Cerebellar cortex (tissue), 1 donor: ENCODE data around the gene SIPA1L2.

Experiments
- DNase-seq: peaks from one replicate; pipeline ENCODE4 v3.0.0-alpha.2; 2015; ENCODE audit warnings: low spot score

The SIPA1L2 gene

DNA sequence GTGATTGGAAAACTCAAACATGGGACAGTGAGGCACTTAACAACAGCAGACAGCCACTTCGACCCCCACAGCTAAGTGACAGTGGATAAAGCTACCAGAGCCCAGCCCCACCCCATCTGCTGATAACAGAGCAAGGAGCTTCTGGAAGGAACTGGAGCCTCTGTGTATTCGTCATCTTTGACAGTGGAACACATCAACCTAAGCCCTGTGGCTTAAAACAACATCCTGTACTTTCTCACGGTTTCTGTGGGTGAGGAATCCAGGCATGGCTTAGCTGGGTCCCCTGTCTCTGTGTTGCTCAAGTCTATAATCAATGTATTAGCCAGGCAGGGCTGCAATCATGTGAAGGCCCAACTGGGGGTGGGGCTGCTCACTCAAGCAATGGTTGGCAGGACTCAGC is 18.4 kb upstream of the SIPA1L2 start:
- DNase-seq: no peak

DNA sequence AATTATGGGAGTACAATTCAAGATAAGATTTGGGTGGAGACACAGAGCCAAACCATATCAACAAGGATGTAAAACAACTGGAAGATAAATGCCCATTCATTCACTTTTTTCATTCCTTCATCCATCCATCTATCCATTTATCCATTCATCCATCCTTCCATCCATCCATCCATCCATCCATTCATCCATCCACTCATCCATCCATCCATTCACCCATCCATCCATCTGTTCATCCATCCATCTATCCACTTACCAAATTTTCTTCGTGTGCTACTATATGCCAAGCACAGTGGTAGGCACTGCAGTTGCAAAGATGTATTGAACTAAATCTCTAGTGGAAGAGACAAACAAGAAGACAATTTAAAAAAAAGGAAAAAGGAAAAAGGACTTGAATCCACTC is 14.3 kb upstream of the SIPA1L2 start:
- DNase-seq: no peak

DNA sequence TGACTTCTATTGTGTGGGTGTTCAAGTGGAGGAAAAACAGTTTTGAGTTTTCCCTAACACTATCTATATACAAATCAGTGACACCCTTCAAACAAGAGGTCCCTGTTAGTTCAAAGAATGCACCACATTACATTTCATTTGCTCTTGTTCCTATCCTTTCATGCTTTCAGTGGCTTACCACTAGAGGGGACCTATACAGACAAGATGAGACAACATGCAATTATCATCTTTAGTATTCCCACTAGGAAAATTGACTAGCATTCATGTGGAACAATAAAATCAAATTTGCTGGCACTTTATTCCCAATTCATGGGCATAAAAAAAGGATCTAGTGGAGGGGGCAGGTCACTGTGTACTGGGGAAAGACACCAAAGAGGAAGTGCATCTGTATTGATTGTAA is 13.3 kb upstream of the SIPA1L2 start:
- no peak for DNase-seq

DNA sequence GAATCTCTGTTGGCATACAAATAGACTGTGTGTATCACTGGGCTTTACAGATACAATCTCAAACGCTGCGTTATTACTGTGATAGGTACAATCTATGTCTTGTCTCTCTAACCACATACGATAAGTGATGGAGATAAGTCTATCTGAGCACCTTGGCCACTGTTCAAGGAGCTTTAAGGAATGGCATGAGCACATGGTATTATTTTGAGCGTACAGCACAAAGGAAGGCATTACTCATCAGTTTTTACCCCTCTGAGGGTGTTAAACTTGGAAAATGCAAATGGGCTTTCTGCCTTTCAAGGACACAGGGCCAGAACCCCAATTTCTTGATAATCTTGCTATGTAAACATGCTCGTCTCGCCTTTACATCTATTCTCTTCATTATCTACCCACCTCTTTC is 11.6 kb upstream of the SIPA1L2 start:
- no peak for DNase-seq

DNA sequence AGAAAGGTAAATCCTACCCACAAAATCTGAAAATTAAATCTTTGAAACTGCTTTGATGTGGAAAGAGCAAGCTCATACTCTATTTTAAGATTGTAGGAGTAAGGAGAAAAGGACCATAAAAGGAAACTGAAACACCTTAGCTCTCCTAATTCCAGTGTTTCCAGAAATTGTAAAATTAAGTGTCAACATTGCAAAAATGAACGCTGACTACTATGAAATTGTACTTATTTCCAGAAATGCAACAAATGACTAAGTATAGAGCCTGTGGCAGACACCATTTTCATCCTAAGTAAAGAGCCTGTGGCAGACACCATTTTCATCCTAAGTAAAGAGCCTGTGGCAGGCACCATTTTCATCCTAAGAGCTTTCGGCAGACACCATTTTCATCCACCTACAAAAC is 6.9 kb upstream of the SIPA1L2 start:
- no peak for DNase-seq

DNA sequence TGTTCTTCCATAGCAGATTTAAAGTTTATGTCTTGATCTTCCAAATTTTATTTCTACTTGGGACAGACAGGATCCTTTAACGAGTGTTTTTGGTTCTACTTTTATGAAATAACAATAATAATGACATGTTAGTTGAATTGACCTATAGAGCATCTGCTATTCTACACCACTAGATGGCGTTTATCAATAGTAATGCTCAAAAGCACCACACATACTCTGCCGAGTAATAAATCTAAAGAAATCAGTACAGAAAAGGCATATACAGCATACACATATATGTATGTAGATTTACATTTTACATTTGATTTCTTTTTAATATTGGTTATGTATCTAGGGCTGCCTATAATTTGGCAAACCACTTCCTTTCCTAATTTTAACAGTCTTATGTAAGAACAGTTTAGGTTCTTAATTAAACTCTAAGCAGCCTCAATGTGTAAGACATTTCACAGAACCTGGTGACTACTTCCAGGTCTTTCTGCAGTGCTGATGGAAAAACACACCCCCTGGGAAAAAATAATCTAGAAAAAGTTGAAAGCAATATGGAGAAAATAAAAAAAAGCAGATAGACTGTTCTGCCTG is 5.9 kb upstream of the SIPA1L2 start:
- peak; percentile 60 for DNase-seq

DNA sequence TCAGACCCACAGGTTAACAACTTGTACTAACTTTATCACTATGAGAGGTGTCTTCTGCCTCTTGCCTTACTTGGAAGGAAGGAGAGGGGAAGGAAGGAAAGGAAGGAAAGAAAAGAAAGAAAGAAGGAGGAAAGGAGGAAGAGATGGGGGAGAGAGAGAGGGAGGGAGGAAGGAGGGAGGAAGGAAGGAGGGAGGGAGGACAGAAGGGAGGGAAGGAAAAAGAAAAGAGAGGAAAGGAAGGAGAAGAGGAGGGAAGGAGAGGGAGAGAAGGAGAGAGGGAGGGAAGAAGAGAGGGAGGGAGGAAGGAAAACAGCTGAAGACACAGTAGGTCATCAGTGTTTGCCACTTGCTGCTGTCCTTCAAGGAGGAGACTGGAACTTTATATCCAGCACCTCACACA is 5.3 kb upstream of the SIPA1L2 start:
- no peak for DNase-seq

DNA sequence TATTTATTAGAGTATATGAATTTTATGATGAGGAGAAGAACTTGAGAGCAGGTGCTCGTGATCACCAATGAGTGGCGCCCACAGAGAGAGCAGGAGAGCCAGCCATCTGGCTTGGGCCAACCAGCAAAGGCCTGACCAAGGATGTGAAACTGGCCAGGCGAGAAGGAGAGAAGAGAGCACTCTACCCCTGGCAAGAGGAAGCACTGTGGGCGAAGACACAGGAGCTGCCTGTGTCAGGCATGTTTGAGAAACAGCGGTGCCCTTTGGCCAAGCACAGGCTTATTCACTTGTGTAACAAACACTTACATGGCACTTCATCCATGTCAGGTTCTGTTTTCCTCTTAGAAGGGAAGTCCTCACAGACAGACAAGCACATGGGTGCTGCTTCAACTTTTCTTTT is 4.2 kb upstream of the SIPA1L2 start:
- DNase-seq: no peak

DNA sequence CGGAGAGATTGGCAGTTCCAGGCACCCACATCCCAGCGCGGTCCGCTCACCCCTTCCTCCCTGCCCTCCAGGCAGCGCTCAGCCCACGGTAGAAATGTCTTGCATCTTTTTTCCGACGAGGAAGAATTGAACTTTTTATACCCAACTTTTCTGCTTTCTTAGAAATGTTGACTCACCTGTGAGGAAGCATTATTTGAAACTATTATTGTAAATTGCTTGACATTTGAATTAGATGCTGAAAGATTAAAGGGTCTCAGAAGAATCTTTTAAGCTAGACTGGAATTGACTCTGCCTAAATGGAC is 912 bp upstream of the SIPA1L2 start:
- DNase-seq: no peak

DNA sequence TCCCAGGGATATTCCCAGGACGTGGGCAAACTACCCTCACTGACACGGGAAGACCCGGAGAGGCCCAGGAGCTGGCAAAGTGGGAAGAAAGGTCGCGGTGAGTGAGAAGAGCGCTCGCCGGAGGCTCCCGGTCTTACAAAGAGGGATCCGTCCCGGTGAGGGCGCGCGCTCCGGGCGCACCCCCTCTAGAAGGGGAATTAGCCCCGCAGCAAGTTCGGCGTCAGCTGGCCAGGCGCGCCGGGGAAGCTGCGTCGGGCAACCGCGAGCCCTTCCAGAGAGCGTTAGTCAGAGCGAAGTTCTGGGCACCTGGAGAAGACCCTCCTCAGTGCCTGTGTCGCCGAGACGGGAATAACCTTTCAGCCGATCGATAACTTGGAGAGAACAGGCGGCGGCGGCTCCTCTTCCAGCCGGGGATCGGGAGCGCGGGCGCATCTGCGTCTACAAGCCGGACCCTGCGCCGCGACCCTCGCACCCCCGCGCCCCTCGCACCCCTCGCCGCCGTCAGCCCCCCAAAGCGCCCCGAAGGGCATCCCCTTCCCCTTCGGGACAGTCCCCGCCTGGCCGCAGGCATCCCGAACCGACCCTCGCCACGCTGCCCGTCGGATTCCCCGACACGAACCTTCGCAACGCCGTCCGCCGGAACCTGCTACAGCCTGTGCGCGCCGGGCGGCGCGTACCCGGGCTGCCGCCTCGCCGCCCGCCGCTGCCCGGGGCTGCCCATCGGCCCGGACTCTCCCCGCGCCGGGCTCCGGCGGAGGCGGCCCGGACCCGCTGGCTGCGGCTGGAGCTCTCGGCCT is 485 bp downstream of the SIPA1L2 start:
- no peak for DNase-seq

DNA sequence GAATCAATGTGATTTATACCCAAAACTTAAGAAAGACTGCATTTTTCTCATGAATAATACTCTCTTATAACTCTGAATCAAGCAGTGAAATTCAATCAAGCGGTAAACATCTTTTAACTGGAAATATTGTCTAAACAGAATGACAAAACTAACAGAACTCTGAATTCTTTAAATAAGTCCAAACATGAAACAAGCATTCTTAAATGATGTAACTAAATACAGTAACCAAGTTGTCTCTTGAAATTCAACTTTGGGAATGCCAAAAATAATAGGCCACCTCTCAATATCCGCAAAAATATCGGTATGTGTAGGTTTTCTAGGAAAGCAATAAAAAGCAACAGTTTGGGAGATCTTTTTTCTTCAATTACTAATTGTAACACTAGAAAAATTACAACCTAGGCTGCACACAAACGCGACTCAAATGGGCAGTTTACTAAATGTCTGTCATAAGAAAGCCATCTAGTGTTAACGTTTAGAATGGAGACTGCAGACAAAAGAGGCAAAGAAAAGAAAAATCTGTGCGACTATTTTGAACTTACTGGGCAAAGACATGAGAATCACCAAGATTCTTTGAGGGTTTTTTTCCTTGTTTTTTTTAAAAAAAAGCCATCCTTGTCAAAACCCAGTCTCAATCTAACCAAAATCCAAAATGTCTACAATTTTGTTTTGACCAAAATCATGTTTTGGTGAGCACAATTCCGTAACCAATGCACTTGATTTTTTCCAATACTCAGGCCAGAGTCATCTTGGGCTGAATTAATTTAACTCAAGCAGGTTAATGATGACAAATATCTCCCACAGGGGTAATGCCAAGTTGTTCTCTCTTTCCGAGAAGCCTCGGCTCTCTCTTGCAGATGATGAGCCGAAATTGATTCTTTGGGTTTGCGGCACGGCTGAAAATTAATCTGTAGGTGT is 1.3 kb downstream of the SIPA1L2 start:
- peak; percentile 50 for DNase-seq

DNA sequence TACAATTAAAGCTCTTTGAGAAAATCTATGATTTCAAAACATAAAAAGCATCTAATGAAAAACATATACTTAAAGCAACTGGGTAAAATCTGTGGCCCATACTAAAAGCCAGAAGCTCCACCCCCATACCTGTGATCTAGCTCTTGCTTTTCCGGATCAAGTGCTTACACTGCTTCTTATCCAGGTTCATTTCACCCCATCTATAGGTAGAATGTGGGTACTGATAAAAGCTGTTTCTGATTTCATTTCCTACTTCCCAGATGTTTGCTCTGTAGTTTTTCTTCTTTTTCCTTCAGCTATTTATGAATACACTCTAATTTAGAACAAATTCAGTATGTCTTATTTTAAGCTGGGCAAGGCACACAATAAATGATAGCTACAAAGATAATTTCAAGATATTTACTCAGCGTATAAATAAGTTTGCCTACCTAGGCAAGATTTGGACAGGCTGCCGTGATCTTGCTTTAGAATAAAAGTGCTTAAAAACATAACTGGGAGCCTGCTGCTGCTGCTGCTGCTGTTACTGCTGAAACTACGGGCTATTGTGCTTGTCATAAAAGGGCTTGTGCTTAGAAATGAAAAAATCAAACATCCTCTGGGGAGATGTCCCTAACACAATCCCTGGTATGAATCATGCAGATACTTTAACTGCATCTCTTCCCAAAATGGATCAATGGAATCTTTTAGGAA is 2.1 kb downstream of the SIPA1L2 start:
- peak; percentile 6 for DNase-seq

DNA sequence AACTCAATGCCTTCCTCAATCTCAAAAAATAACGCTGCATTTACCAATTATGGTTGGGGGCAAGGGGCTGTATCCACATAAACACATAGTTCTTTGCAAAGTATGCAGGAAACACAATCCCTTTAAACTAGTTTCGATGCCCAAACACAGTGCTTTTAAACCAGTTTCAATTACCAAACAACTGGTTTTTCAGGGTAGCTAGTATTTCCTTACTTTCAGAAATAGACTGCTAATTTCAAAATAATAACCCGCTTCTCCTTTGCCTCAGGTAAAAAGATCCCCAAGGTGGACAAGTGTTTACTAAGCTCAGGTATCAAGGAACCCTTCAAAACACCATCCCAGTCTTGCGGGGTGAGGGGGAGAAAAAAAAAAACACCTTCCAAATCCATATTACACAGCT is 2.8 kb downstream of the SIPA1L2 start:
- DNase-seq: no peak

DNA sequence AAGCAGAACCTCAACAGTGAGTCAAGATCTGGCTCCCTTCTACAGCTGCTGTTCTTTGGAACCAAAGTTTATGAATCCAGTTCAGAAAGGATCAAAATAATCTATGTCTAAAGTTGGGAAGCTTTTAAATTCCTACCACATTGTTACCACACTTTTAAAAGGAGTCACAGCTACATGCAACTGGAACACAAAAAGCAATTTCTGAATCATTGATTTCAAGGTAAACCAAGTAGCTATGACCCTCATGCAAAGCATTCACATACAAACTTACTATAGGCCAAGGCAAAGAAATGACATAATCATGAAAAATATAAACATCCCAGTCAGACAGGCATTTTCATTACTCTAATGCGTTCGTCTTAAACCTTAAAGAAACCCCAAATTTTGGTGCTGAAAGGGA is 3.5 kb downstream of the SIPA1L2 start:
- DNase-seq: no peak

DNA sequence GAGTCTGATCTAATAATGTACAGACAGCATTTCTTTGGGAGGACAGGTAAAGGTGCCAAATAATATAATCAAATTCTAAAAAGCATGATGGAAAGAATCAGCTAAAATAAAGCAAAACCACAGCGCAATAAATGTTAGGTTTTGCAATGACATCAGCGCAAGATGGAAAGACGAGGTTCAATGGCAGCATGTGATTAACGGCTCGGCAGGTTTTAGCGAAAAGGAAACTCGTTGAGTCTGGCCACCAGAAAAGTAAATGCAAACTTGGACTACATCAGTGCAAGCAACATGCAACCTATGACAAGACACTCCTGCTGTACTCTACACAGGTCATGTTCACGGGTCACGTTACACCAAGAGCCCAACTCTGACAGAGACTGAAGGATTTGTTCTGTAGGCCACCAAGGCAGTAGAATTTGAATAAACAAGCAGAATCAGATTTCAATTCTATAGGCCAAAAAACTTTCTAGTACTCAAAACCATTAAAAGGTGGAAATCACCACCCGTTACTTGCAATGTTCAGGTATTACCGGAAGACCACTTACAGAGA is 4.5 kb downstream of the SIPA1L2 start:
- no peak for DNase-seq

DNA sequence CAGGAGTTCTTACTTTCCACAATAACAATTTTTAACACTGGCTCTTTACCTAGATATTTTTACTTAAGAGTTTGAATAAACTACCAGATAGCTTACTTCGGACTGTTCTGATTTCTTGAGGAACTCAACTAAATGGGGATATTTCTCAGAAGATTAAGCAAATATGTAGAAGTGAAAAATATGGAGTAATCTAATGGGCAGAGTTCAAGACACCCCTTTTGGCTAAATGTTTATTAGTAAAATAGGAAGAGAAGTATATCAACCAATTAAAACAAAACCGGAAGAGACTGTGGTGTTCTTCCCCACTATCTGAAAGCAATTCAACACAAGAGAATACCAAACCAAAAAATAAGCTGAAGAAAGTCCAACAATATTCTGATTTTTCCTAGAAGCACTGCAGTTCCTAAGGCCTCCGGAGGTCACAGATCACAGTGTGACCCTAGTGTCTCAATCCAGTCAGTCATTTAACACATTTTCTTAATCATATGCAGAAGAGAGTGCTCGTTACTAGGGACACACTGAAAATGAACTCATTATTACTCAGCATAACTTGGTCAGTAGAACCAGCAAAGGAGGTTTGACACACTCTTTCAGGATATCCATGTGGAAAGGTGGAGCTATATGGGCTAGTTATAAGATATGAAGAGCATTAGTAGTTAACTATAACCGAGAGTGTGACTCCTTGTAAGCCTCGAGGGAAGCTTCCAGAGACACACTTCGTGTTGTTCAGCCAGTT is 5.2 kb downstream of the SIPA1L2 start:
- no peak for DNase-seq

DNA sequence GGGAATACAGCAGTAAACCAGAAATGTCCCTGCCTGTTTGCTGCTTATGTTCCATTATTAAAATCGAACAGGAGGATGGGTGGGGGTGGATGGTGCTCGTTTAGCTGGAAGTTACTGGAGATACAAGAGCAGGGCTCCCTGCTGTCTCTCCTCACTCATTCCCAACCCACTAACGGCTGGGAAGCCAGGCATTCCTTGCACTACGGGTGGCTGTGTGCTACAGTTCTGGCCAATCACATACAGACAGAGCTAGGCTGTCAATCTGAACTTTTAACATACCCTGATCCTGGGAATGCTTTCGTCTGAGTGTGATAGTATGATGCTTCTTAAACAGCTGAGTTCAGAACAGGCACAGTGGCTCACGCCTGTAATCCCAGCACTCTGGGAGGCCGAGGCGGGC is 7.0 kb downstream of the SIPA1L2 start:
- no peak for DNase-seq

DNA sequence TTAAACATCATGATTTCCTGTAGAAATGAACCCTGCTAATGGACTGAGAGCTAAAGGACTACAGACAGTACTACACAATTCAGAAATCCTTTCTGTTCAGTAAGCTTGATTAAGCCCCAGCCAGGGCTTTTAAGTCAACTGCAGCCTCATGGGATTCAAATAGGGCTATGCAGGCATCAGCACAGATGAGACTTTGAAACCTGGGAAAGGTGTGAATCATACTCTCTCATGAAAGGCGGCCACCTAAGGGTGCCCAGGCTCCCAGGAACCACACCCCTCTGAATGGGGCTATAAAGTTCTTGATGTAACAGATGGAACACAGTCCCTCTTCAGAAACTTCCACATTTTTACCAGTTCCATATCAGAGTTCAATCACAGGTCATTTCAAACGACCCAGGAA is 7.6 kb downstream of the SIPA1L2 start:
- no peak for DNase-seq

DNA sequence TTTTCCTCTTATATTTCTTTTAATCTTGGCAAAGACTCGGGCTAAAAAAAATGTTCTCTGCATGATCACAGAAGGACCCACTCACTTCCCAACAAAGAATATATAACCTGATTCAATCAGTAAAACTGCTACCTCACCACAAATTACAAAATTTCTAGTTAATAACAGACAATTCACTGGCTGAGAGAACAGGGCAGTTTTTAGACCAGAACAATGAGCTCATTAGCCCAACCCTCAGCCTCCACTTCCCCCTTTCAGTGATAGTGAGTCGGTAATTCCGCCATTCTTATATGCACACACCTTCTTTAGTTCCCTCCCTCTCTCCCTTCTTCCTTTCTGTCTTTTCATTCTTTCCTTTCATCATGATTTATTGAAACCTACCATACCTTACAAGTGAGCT is 8.9 kb downstream of the SIPA1L2 start:
- no peak for DNase-seq

DNA sequence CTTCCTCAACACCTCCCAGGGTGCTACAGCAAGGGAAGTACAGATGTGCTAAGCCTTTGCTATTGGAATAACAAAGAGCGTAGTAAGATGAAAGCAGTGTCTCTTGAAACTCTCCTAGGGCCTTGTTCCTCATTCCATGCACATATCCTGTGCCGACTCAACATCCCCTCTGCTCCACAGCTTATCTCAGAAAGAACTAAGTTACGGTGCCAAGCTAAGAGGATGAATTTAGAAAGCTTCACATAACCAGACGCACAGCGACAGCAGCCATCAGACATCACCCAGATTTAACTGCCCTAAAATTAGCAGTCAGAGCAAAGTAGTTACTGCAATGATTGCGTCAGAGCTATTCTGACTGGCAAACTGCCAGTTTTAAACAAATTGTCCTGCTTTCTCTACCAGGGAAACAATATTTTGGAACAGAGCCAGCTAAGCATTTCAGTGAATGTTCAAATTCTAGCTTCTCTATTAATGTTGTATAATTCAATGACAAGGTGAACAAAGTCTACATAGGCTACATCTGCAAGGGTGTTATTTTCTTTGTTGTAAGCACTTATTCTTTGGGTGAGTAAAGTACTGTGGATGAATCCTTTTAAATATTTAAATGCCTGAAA is 9.5 kb downstream of the SIPA1L2 start:
- peak; percentile 21 for DNase-seq

DNA sequence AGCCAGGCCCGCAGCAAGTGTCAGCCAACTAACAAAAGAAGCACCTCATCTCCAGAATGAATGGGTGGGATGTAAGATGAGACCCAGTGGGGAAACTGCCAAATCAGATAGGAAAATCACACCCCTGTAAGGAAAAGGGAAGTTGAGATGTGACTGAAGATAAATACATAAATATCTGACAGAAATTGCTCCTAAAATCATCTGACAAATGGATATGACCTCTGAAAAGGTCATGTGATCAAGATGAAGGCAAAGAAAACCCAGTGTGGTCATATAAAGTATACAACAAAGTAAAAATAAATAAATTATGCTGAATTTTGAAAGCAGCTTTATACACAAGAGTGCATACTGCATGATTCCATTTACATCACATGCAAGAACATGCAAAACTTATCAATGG is 12.7 kb downstream of the SIPA1L2 start:
- DNase-seq: no peak
